GM12878 (cell line): ENCODE measurements around the gene YWHAG. TPM values are rescaled to one million over a fixed set of nuclear protein-coding genes. Genes with fewer than 3 reads are reported as not detected.

Source experiments
- ATAC-seq: fragments of 200-7000 bp; cut with Tn5 transposase; 3 replicates; pipeline ENCODE4 v1.9.1; 2020; ENCODE audit warnings: mild to moderate bottlenecking, moderate library complexity
- Bru-seq: library from RNA; stranded (reverse); fragments of 400-500 nt; gene quantifications from one replicate; lab custom pipeline; 2021; lab: Mats Ljungman, UMichigan
- BruChase-seq, 2 experiments: library from RNA; stranded (reverse); fragments of 400-500 nt; gene quantifications; one replicate each; lab custom pipeline; 2021; lab: Mats Ljungman, UMichigan
- BruUV-seq: library from RNA; stranded (reverse); fragments of 400-500 nt; replicated peaks from 2 replicates; lab custom pipeline; 2021; lab: Mats Ljungman, UMichigan
- CTCF ChIA-PET: fragments of 300-600 bp; sonication (Branson Sonifier 250); formaldehyde crosslinking; extraction: SDS; loops from one replicate; lab custom pipeline; 2021; ENCODE audit warnings: inconsistent platforms; lab: Yijun Ruan, JAX
- POLR2A ChIA-PET: fragments of 350-600 bp; formaldehyde crosslinking; extraction: SDS; loops from one replicate; lab custom pipeline; 2021; ENCODE audit warnings: inconsistent platforms; lab: Charles Lee
- RAD21 ChIA-PET: fragments of 300-600 bp; sonication (Branson Sonifier 250); formaldehyde crosslinking; loops from one replicate; lab custom pipeline; 2023; ENCODE audit warnings: antibody characterized with exemption; ENCODE audit not compliant: unreplicated experiment; lab: Charles Lee
- SMC1A ChIA-PET: fragments of 300-600 bp; sonication (Branson Sonifier 250); formaldehyde crosslinking; loops from one replicate; lab custom pipeline; 2023; ENCODE audit not compliant: unreplicated experiment, uncharacterized antibody; lab: Charles Lee
- DNase-seq: peaks from one replicate; pipeline ENCODE4 v3.0.0-alpha.2; 2011; ENCODE audit warnings: low read depth, low spot score
- FAIRE-seq: peaks from 3 replicates; lab custom pipeline; 2011; peaks lifted over from hg19 to GRCh38; lab: Jason Lieb, UNC
- H2AFZ ChIP-seq: 2 replicates; pipeline ENCODE4 v1.6.0; 2011; ENCODE audit warnings: low read depth, low read length, control low read depth; ENCODE audit not compliant: control insufficient read depth
- H3K27ac ChIP-seq: 2 replicates; pipeline ENCODE4 v1.5.1; 2011; ENCODE audit warnings: control low read depth; ENCODE audit not compliant: control insufficient read depth, insufficient read depth
- H3K27me3 ChIP-seq, 2 experiments: replicated peaks in 1 of 2; 2 replicates each; pipeline versions ENCODE4 v1.6.0 to v1.6.1; 2011; ENCODE audit warnings: low read length in 1 of 2; ENCODE audit not compliant: control insufficient read depth in 2 of 2, insufficient read depth in 2 of 2
- H3K36me3 ChIP-seq, 2 experiments: 2 replicates each; pipeline ENCODE4 v1.5.1; 2011; ENCODE audit warnings: low read length in 1 of 2; ENCODE audit not compliant: control insufficient read depth in 2 of 2, insufficient read depth in 2 of 2
- H3K4me1 ChIP-seq: 2 replicates; pipeline ENCODE4 v1.6.1; 2011; ENCODE audit warnings: mild to moderate bottlenecking, low read length, moderate library complexity, mixed read lengths; ENCODE audit not compliant: control insufficient read depth, insufficient read depth
- H3K4me2 ChIP-seq: 2 replicates; pipeline ENCODE4 v1.6.0; 2011; ENCODE audit warnings: control low read depth; ENCODE audit not compliant: control insufficient read depth, insufficient read depth
- H3K4me3 ChIP-seq: fragments of 200-600 bp; sonication (generic); 2 replicates; pipeline ENCODE4 v1.5.1; 2016
- H3K79me2 ChIP-seq: 2 replicates; pipeline ENCODE4 v1.6.0; 2011; ENCODE audit warnings: low read length; ENCODE audit not compliant: control insufficient read depth, insufficient read depth
- H3K9ac ChIP-seq: 2 replicates; pipeline ENCODE4 v1.8.0; 2011; ENCODE audit warnings: low read length, control low read depth, mixed read lengths; ENCODE audit not compliant: control insufficient read depth, insufficient read depth
- H3K9me3 ChIP-seq: replicated peaks from 3 replicates; pipeline ENCODE4 v1.5.1; 2011; ENCODE audit warnings: mild to moderate bottlenecking, low read length; ENCODE audit not compliant: control insufficient read depth, insufficient read depth
- H4K20me1 ChIP-seq: 2 replicates; pipeline ENCODE4 v1.6.0; 2011; ENCODE audit not compliant: control insufficient read depth, insufficient read depth
- CREB1 ChIP-seq: IDR thresholded peaks from 2 replicates; pipeline ENCODE4 v1.6.1; 2012; ENCODE audit warnings: low read depth, mild to moderate bottlenecking, inconsistent platforms
- IKZF1 ChIP-seq: fragments of 450-650 bp; conservative IDR thresholded peaks from 2 replicates; pipeline ENCODE4 v1.6.1; 2017; ENCODE audit warnings: antibody characterized with exemption, mild to moderate bottlenecking
- IRF4 ChIP-seq: IDR thresholded peaks from 2 replicates; pipeline ENCODE4 v1.6.1; 2011; ENCODE audit warnings: low read depth, low read length
- MEF2A ChIP-seq: IDR thresholded peaks from 2 replicates; pipeline ENCODE4 v1.6.1; 2011; ENCODE audit warnings: low read depth, mild to moderate bottlenecking, low read length, moderate library complexity; ENCODE audit not compliant: insufficient read depth
- MTA3 ChIP-seq: IDR thresholded peaks from 2 replicates; pipeline ENCODE4 v1.6.1; 2012; ENCODE audit warnings: low read length, inconsistent platforms, borderline replicate concordance
- POLR2A ChIP-seq: IDR thresholded peaks from 2 replicates; pipeline ENCODE4 v1.6.1; 2011; ENCODE audit warnings: low read depth, mild to moderate bottlenecking, low read length
- TCF12 ChIP-seq: IDR thresholded peaks from 2 replicates; pipeline ENCODE4 v1.6.1; 2011; ENCODE audit warnings: low read depth, mild to moderate bottlenecking, low read length
- USF1 ChIP-seq: IDR thresholded peaks from 2 replicates; pipeline ENCODE4 v1.6.1; 2011; ENCODE audit warnings: borderline replicate concordance, low read depth, mild to moderate bottlenecking, moderate library complexity, mixed read lengths, low read length; ENCODE audit not compliant: insufficient read depth; ENCODE audit errors: extremely low read length
- ZBTB11 ChIP-seq: fragments of 450-650 bp; formaldehyde crosslinking; IDR thresholded peaks from 2 replicates; pipeline ENCODE4 v1.5.0; 2022; ENCODE audit warnings: mild to moderate bottlenecking, missing genetic modification characterization
- ZNF384 ChIP-seq: IDR thresholded peaks from 2 replicates; pipeline ENCODE4 v1.6.1; 2012; ENCODE audit warnings: low read depth, mild to moderate bottlenecking, low read length, improper control_type of control experiment, borderline replicate concordance
- WGBS: methylation state at CpG from one replicate; pipeline ENCODE4 v1.1.6; 2016; ENCODE audit warnings: low lambda C conversion rate; ENCODE audit not compliant: insufficient replicate concordance, insufficient coverage; ENCODE audit errors: missing lambda C conversion rate; 5-methylcytosine and 5-hydroxymethylcytosine counted together
- in situ Hi-C: fragments of 300-500 bp; cut with MboI; formaldehyde crosslinking; loops from 9 replicates; pipeline ENCODE4 v1.14.3; 2018; ENCODE audit warnings: mixed read lengths
- intact Hi-C: fragments of 100-400 bp; cut with micrococcal nuclease; formaldehyde crosslinking; loops from one replicate; pipeline ENCODE4 v1.14.2; 2022; ENCODE audit not compliant: unreplicated experiment
- long read RNA-seq, 2 experiments: library from polyadenylated mRNA; unstranded; transcript quantifications; one replicate each; pipeline ENCODE4 v2.0.0, GENCODE V29; 2019 to 2020
- polyA minus RNA-seq, 3 experiments: library from RNA; depleted of rRNA, polyadenylated mRNA; stranded (reverse); fragments of >200 nt; gene quantifications; 2 replicates each; pipeline ENCODE4 v1.2.3, GENCODE V29; 2011
- polyA plus RNA-seq, 11 experiments: library from polyadenylated mRNA; depleted of rRNA in 4 of 11; unstranded in 6 of 11; stranded (reverse) in 5 of 11; fragments of >200 nt; fragmentation: Nextera tagmentation in 4 of 11; fragmentation: Illumina TruSeq in 1 of 11; extraction: Ambion mirVana in 4 of 11; extraction: Trizol in 1 of 11; gene quantifications; 1 replicate in 1 of 11; 2 replicates in 10 of 11; pipeline versions ENCODE4 v1.2.1 to v1.2.3, GENCODE V29; 2011 to 2016; ENCODE audit warnings: inconsistent platforms in 2 of 11, missing spikeins in 2 of 11, low read depth in 1 of 11
- total RNA-seq, 4 experiments: library from RNA; depleted of rRNA in 3 of 4; stranded (reverse); fragments of >200 nt in 3 of 4; fragmentation: Illumina TruSeq in 1 of 4; extraction: Trizol in 1 of 4; gene quantifications; 2 replicates each; pipeline versions ENCODE4 v1.2.1 to v1.2.3, GENCODE V29; 2013 to 2021

YWHAG gene
- total RNA-seq (2013; cell fraction: nucleolus; rRNA removed): 36.7 and 39.5 TPM in 2 replicates
- total RNA-seq (2014; rRNA removed) (26.0 and 26.4 TPM in 2 replicates), total RNA-seq (2014; rRNA removed; fragmentation: Illumina TruSeq; extraction: Trizol) (77.4 and 79.7 TPM in 2 replicates), total RNA-seq (2021) (153 and 157 TPM in 2 replicates), polyA plus RNA-seq (2011; rRNA removed) (59.6 and 75.1 TPM in 2 replicates), polyA plus RNA-seq (2014; fragmentation: Illumina TruSeq; extraction: Trizol) (125 and 130 TPM in 2 replicates), polyA plus RNA-seq (2014; fragmentation: Nextera tagmentation; extraction: Ambion mirVana) (10 to 100 TPM; 20.2 to 27.2 TPM), polyA plus RNA-seq (2014; rRNA removed) (55.4 and 61.8 TPM in 2 replicates), polyA plus RNA-seq (2016; fragmentation: Nextera tagmentation; extraction: Ambion mirVana) (10 to 100 TPM; 24.3 to 26.1 TPM), polyA minus RNA-seq (2011; rRNA and poly(A)+ RNA removed) (60.4 and 89.3 TPM in 2 replicates), Bru-seq, nascent RNA (percentile 96 among the genes with signal in this experiment), BruChase-seq, experiment 1, labeled RNA remaining after a 6-hour chase (percentile 97 among the genes with signal in this experiment), BruChase-seq, experiment 2, labeled RNA remaining after a 2-hour chase (percentile 97 among the genes with signal in this experiment)
- 37.6 TPM for polyA plus RNA-seq (2011; ENCODE audit: low read depth)
- 34.2 and 44.7 TPM in 2 replicates for polyA plus RNA-seq (2011; cell fraction: cytosol; rRNA removed)
- 25.0 and 40.2 TPM in 2 replicates for polyA plus RNA-seq (2011; cell fraction: nucleus; rRNA removed)
- 86.1 and 86.2 TPM in 2 replicates for polyA plus RNA-seq (2012)
- 48.9 and 52.5 TPM in 2 replicates for polyA minus RNA-seq (2011; cell fraction: cytosol; rRNA and poly(A)+ RNA removed)
- 11.5 and 21.3 TPM in 2 replicates for polyA minus RNA-seq (2011; cell fraction: nucleus; rRNA and poly(A)+ RNA removed)
- long read RNA-seq, experiment 1, partial matches to known transcripts: 0 of 3 reads
- long read RNA-seq, experiment 1, other reads (novel, unspliced or antisense): 3 of 3 reads
- long read RNA-seq, experiment 2, partial matches to known transcripts: 0 of 23 reads
- long read RNA-seq, experiment 2, other reads (novel, unspliced or antisense): 22 of 23 reads

GRCh38 chr7:76358481-76359110 lies at the start of gene YWHAG:
Gene YWHAG, minus strand, starts transcription at chr7:76358991. Its CDS starts 183 bp downstream, at chr7:76358808.
- H3K4me3 ChIP-seq: peak within 1 kb of the TSS; percentile 99
- peak within 1 kb of the TSS; percentile 96 for H3K4me2 ChIP-seq
- no TSS peak for BruUV-seq
- H3K79me2 ChIP-seq: peaks cover 52% of the 10 kb centered on the region
- intact Hi-C loops: loop anchor here (1.0 kb wide), 1 partner anchor 40 kb away; no protein-coding TSS in a partner anchor
- H3K9ac ChIP-seq: peak within 1 kb of the TSS; percentile 83
- H3K27me3 ChIP-seq: no peaks in the 10 kb centered on the region
- peak within 1 kb of the TSS; percentile 96 for H2AFZ ChIP-seq
- H3K4me1 ChIP-seq: peaks cover 9% of the 10 kb centered on the region
- CTCF ChIA-PET: interaction anchor here (0.5 to 4.0 kb wide), 7 partner anchors 9 to 67 kb away, joined by 3 to 58 read pairs (median 12); no protein-coding TSS in a partner anchor
- POLR2A ChIA-PET: interaction anchor here (0.8 to 4.9 kb wide), 8 partner anchors 11 to 310 kb away, joined by 3 to 67 read pairs (median 4); partner anchors contain the start of genes HSPB1, MDH2 and STYXL1
- no peak for DNase-seq
- peaks cover 0 to 18% of the 10 kb centered on the region in 2 experiments; a peak in 3 of 4 replicates for H3K36me3 ChIP-seq
- in situ Hi-C loops: no loop called here
- 1% methylated on average over 43 of the region's 80 CpGs for WGBS
- SMC1A ChIA-PET: interaction anchor here (1.8 to 3.3 kb wide), 3 partner anchors 19 to 41 kb away, joined by 3 to 29 read pairs (median 12); no protein-coding TSS in a partner anchor
- peaks cover 2% of the 10 kb centered on the region; the same call in 2 of the 3 replicates for H3K9me3 ChIP-seq
- no peak for FAIRE-seq
- ATAC-seq: peak; percentile 78
- peak within 1 kb of the TSS; percentile 96 for H3K27ac ChIP-seq
- 0 out of 2 replicates have a peak, but pooled peaks cover 4% of the 10 kb centered on the region for H4K20me1 ChIP-seq
- RAD21 ChIA-PET: interaction anchor here (0.7 to 4.4 kb wide), 6 partner anchors 10 to 44 kb away, joined by 3 to 58 read pairs (median 4); no protein-coding TSS in a partner anchor
- no peak for TF ChIP-seq ZNF384
- TF ChIP-seq TCF12: peak; percentile 87
- TF ChIP-seq CREB1: peak; percentile 83; the same call in 1 of the 2 replicates
- no peak for TF ChIP-seq ZBTB11 (CRISPR knock-in tag)
- no peak for TF ChIP-seq USF1
- TF ChIP-seq MEF2A: 0 out of 2 replicates have a peak, but pooled peaks have one; percentile 7
- TF ChIP-seq MTA3: no peak
- TF ChIP-seq IRF4: 0 out of 2 replicates have a peak, but pooled peaks have one; percentile 2
- TF ChIP-seq IKZF1: peak; percentile 76
- peak; percentile 97 for TF ChIP-seq POLR2A
